ENCODE results near the gene USPL1.
"Not testable (repeated sequence)": the region's sequence is repeated elsewhere in the genome, so short reads cannot be mapped to it uniquely, and the experiment has no call there.

GRCh38 chr13:30607186-30607585, 10.5 kb upstream of the USPL1 start:
- TF ChIP-seq ARNTL (CRISPR knock-in tag; IDR thresholded peaks at IDR 0.05; ENCODE audit: borderline replicate concordance, low read depth); ZNF70 (CRISPR knock-in tag; IDR thresholded peaks at IDR 0.05); ZFP3 (CRISPR knock-in tag; IDR thresholded peaks at IDR 0.05); OSR1 (CRISPR knock-in tag; IDR thresholded peaks at IDR 0.05); CSRNP3 (CRISPR knock-in tag; IDR thresholded peaks at IDR 0.05); ESRRG (CRISPR knock-in tag; IDR thresholded peaks at IDR 0.05); PATZ1 (CRISPR knock-in tag; IDR thresholded peaks at IDR 0.05; ENCODE audit: borderline replicate concordance): not testable (repeated sequence)

Data from SK-N-SH treated with all-trans-retinoic acid at 6 μM for 48 hours (cell line).